NCI-H128 (cell line): ENCODE measurements around the gene C6orf15.
A peak's percentile ranks its signal among the peaks of the same experiment; 100 is the strongest.

Source experiments
- DNase-seq: peaks from one replicate; lab custom pipeline; 2025; ENCODE audit not compliant: unreplicated experiment; lab: John Stamatoyannopoulos, UW

C6orf15 gene

DNA sequence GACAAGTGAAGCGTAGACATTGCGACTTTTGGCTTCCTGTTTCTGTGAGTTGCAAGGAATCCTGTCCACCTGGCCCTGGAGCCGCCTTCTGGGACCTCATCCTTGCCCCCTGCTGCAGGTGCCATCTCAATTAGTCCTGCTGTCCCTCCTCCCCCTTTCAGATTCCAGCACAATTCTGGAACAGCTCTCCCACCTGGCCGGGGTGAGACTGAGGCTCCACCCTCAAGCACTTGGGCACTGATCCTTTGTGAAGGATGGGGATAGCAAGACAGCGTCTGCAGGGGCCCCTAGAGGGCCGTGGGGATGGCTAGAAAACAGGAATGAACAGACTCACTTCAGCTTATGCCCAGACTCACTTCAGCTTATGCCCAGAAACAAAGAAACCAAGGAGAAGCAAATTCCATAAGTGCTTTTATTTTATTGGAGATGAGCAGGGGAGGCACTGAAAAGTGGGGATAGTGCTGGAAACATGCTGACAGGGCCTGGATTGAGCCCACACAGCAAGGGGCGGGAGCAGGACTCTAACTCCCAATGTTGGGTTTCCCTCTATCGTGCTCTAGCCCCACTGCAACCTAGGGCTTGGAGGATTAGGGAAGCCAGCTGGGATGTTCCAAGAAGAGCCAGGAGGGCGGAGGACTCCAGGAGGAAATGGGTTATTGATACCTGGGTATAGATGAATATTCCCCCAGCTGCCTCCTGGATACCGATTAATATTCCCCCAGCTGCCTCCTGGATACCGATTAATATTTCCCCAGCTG, 1.4 kb downstream of the C6orf15 start:
- no peak for DNase-seq

GRCh38 chr6:31107052-31107451, 5.3 kb downstream of the C6orf15 start:
- DNase-seq = no peak

DNA sequence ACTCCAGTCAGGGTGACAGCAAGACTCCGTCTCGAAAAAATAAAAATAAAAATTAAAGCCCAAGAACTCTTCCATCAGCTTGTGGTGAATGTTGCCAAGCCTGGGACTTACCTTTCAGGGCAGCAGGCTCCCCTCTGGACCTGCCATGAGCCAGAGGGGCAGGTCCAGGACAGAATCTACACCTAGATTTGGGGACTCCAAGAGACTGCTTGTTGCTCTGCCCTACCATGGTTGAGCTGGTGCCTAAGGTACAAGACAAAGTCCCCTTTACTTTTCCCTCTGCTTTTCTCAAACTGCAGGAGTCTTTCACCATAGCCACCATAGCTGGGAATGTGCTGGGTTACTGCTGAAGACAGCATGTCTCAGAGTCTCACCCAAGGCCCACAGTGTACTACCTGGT, 9.2 kb downstream of the C6orf15 start:
- no peak for DNase-seq

DNA sequence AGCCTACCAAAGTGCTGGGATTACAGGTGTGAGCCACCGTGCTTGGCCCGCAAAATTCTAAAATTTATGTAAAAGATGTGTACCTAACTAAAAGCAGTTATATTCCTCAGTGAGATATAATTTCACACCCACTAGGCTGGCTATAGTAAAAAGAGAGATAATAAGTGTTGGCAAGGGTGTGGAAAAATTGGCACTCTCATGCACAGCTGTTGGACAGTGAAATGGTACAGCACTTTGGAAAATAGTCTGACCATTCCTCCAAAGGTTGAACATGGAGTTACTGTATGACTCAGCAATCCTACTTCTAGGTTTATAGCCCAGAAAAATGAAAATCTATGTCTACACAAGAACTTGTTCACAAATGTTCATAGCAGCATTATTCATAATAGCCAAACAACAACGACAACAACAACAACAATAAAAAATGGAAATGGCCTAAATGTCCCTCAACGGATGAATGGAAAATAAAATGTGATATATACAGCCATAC, 13.9 kb downstream of the C6orf15 start:
- DNase-seq = no peak

DNA sequence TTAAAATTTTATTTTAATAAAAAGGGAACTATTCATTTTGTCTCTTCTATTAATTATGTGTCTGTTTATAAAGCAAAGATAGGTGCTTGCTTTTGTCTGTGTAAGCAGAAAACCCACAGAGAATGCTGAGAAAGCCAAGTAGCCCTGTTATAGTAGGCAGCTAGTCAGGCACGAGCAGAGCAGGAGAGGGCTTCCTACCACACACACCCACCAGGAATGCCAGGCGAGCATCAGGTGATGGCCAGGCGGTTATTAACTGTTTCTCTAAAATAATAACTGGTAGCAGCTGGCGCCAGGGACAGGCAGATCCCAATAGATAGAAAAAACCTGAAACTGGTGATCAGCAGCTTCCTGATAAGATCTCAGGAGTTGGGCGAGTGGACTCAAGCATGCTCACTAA, 15.7 kb downstream of the C6orf15 start:
- DNase-seq = no peak

DNA sequence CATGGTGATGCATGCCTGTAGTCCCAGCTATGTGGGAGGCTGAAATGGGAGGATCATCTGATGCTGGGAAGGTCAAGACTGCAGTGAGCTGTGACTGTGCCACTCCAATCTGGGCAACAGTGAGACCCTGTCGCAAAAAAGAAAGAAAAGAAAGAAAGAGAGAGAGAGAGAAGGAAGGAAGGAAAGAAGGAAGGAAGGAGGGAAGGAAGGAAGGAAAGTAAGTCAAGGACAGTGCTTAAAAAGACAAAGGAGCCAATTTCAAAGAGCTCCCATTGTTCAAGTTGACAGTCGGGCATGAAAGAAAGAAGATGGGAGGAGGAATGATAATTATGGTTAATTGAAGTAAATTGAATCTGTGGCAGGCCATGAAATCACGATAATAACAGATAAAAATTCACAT, 16.2 kb downstream of the C6orf15 start:
- no peak for DNase-seq

DNA sequence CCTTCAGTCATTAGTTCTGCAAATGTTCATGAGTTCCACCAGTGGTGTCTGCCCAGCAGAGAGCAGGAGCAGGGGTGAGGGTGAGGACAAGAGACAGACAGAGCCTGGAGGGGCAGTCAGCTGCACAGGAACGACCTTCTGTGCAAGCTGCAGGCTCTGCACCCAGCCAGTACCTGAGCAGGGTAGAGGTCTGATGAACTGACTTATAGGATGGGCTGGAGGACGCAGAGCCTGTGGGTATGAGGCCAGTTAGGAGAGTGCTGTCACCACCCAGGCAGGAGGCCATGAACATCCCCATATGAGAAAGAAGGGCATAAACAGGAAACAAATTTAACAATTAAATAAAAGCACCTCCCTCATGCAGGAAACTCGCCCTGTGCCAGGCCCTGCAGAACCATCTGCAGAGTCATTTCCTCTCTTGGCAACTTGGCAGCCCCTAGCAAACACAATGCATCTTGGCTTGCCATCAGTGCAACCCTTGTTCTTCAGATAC, 17.9 kb downstream of the C6orf15 start:
- no peak for DNase-seq

DNA sequence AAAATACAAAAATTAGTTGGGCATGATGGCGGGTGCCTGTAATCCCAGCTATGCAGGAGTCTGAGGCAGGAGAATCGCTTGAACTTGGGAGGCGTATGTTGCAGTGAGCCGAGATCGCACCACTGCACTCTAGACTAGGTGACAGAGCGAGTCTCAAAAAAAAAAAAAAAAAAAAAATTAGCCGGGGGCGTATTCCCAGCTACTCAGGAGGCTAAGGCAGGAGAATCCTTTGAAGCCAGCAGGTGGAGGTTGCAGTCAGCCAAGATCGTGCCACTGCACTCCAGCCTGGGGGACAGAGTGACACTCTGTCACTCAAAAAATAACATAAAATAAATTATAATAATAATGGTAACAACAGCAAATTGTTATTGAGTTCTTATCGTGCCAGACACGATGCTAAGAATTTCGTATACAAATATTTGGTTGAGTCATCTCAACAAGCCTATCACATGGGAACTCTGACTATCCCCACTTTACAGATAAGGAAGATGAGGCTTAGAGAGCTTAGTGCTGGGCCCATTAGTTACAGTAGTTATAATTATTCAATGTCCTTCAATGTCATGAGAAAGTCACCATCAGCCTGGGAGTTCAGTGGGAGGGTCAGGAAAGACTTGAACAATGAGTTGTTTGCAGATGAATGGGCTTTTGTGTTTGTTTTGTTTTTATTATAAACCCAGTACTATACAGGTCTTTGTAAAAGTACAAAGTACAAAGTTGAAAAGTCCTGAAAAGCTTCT, 19.4 kb downstream of the C6orf15 start:
- no peak for DNase-seq

DNA sequence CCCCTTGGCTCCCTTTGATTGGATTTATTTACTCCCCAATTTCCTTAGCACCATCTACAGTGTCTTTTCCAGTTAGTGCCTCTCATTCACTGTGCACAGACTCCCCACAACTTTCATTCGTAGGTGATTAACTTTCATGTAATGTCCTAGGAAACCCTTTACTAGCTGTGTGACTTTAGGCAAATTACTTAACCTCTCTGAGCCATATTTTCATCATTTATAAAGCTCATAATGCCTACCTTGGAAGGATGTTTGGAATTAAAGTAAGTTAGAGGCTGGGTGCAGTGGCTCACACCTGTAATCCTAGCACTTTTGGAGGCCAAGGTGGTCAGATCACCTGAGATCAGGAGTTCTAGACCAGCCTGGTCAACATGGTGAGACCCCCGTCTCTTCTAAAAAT, 20.1 kb downstream of the C6orf15 start:
- DNase-seq = no peak

- DNase-seq = no peak
These were observed 20.7 kb downstream of the C6orf15 start for GRCh38 chr6:31091680-31092079.

DNA sequence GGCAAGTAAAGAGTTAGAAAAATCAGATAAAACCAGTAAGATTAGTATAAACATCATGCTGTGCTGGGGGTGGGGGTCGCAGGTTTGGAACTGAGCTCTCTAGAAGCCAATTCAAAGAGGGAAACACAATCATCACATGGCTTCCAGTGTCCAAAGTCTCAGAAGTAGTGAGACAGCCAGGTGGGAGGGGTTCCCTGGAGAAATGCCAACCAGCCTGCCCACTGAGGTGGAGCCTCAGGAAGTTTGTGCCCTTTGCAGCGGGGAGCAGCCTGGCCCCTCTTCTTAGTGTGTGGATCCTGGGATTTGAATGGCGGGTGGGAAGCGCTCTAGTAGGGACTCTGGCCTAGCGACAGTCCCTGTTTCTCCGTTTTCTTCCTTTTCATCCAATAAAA, 21.4 kb downstream of the C6orf15 start:
- no peak for DNase-seq

GRCh38 chr6:31090275-31090972, 22.0 kb downstream of the C6orf15 start:
- DNase-seq = no peak

GRCh38 chr6:31087494-31088089, 24.8 kb downstream of the C6orf15 start:
- DNase-seq = peak; percentile 83

- DNase-seq = no peak
These were observed 25.5 kb downstream of the C6orf15 start for GRCh38 chr6:31086788-31087440.

DNA sequence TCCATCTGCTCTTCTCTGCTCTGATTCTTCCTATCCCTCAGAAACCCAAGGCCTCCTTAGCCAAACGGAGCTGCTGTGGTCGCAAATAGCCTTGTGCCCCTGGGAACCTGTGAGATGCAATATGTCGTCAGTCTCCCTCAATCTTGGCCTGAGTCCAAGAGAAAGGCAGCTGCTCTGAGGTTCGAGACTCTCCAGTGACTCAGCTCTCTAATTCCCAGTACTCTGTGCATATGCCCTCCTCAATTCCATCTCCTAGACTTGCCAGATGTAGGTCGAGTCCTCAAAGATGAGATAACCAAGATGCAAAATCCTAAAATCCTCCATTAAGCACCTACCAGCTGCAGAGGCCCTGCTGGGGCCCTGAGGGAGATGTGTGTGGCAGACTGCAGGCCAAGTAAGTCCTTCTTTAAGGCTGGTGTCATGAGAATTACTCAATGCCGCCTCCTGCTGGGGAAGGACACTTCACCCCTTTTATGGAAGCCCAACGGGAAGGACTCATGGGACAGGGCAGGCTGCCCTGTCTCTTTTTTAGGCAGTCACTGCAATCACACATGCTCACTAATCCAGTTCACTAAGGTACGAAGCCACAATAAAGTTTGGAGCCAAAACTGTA, 28.5 kb downstream of the C6orf15 start:
- DNase-seq = no peak

- DNase-seq = no peak
These were observed 30.5 kb downstream of the C6orf15 start for GRCh38 chr6:31081872-31082271.

GRCh38 chr6:31079656-31080261, 32.6 kb downstream of the C6orf15 start:
- DNase-seq = peak; percentile 11

GRCh38 chr6:31076611-31077010, 35.8 kb downstream of the C6orf15 start:
- no peak for DNase-seq

DNA sequence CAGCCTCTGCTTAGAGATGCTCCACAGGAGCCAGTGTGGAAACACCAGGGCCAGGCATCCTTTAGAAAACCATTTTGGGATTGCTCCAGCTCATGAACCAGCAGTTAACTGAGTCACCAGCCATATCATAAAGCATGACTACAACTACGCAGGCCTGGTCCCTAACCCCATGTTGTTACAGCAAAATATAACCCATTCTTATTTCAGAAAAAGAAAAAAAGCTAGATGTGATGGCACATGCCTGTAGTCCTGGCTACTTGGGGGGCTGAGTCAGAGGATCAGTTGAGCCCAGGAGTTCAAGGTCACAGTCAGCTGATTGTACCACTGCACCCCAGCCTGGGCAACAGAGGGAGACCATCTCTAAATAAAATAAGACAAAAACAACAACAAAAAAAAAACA, 36.8 kb downstream of the C6orf15 start:
- no peak for DNase-seq

DNA sequence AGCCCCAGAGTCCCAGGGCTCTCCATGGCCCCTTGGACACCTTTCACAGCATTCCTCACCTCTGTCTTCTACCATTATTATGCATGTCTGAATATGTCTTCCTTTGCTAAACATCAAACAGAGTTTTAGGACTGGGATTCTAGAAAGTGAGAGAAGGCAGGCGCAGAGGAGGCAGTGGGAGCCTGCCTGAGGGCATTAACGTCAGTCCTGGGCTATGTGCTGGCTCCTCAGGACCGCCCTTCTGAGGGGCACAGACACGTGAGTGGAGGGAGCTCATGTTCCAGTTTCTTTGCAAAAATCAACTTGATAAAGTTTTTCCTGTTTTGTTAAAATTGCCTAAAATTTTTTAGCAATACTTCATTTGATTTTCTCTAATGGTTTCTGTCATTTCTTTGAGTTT, 38.0 kb downstream of the C6orf15 start:
- no peak for DNase-seq
